DND-41 (cell line): ENCODE measurements around the gene EIF4H.

ENCODE experiments used
- CTCF ChIP-seq: IDR thresholded peaks from 2 replicates; pipeline ENCODE4 v1.5.1; 2012; ENCODE audit warnings: borderline replicate concordance, low read length, moderate library complexity, mild to moderate bottlenecking; ENCODE audit not compliant: poor library complexity, severe bottlenecking; ENCODE audit errors: extremely low read depth
- EZH2 ChIP-seq: IDR thresholded peaks from 3 replicates; pipeline ENCODE4 v1.6.1; 2012; ENCODE audit warnings: borderline replicate concordance, low read depth, mild to moderate bottlenecking, moderate library complexity, low read length, inconsistent platforms; ENCODE audit not compliant: severe bottlenecking

DNA sequence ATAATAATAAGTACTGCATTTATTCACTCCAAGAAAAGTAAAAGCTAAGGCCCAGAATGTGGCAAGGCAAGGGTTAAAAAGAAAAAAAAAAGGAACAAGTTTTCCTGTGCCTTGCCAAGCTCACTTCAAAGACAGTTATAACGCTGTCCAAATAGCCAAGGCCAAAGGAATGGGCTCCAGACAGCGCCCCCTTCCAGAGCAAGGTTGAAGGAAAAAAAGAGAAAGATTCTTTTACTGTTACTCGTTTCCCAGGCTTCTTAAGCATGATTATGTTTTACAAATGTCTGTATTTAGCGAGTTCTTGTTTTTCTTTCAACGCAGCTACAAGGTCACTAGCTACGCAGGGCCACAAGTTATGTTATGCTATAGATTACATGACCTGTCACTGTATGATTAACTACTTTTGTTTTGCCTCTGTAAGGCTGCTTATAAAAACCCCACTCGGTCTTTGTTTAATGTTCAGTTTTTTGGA lies 9.1 kb upstream of the EIF4H start:
- TF ChIP-seq CTCF = no peak
- TF ChIP-seq EZH2 = no peak
